CD4-positive, CD25-positive, alpha-beta regulatory T cell (primary cell): ENCODE data around the gene PDE4B. TPM values are rescaled to one million over a fixed set of nuclear protein-coding genes. Genes with fewer than 3 reads are reported as not detected.
"Not testable (repeated sequence)": the region's sequence is repeated elsewhere in the genome, so short reads cannot be mapped to it uniquely, and the experiment has no call there.

Experiments
- ATAC-seq, 2 donors: fragments of 150-1000 bp; cut with Tn5 transposase; one replicate each; pipeline ENCODE4 v1.10.0; 2021; ENCODE audit warnings: low read depth in 2 of 2, moderate number of reproducible peaks in 2 of 2, moderate library complexity in 1 of 2
- DNase-seq, 3 donors: peaks; one replicate each; pipeline versions ENCODE4 v3.0.0 to v3.0.0-alpha.2; 2012 to 2022; ENCODE audit warnings: mixed read lengths in 1 of 3
- H3K27ac ChIP-seq: one replicate; pipeline ENCODE4 v1.7.0; 2013; ENCODE audit warnings: mild to moderate bottlenecking, low read length; ENCODE audit not compliant: insufficient read depth, poor library complexity, severe bottlenecking
- H3K27me3 ChIP-seq: one replicate; pipeline ENCODE4 v1.7.0; 2013; ENCODE audit warnings: low read length; ENCODE audit not compliant: control insufficient read depth, insufficient read depth
- H3K36me3 ChIP-seq: one replicate; pipeline ENCODE4 v1.7.0; 2013; ENCODE audit warnings: mild to moderate bottlenecking, low read length, moderate library complexity; ENCODE audit not compliant: control insufficient read depth, insufficient read depth
- H3K4me1 ChIP-seq: 2 replicates; pipeline ENCODE4 v1.7.0; 2013; ENCODE audit warnings: mild to moderate bottlenecking, low read length; ENCODE audit not compliant: insufficient read depth, control insufficient read depth, poor library complexity, severe bottlenecking
- H3K4me3 ChIP-seq: one replicate; pipeline ENCODE4 v1.7.0; 2013; ENCODE audit warnings: low read depth, mild to moderate bottlenecking, low read length, moderate library complexity
- H3K9me3 ChIP-seq, 2 experiments: 1 replicate in 1 of 2; 2 replicates in 1 of 2; pipeline ENCODE4 v1.7.0; 2013; ENCODE audit warnings: low read length in 2 of 2, mild to moderate bottlenecking in 1 of 2, moderate library complexity in 1 of 2; ENCODE audit not compliant: control insufficient read depth in 2 of 2
- H3K27ac Mint-ChIP-seq, 3 donors: one replicate each; pipeline ENCODE4 v1.8.0; 2020 to 2022; ENCODE audit warnings: mild to moderate bottlenecking in 3 of 3, mixed read lengths in 3 of 3, moderate library complexity in 2 of 3
- H3K27me3 Mint-ChIP-seq: one replicate; pipeline ENCODE4 v1.8.0; 2022; ENCODE audit warnings: mild to moderate bottlenecking, mixed read lengths
- H3K36me3 Mint-ChIP-seq: one replicate; pipeline ENCODE4 v1.8.0; 2020; ENCODE audit warnings: mixed read lengths
- H3K4me1 Mint-ChIP-seq, 4 donors: one replicate each; pipeline ENCODE4 v1.8.0; 2020 to 2022; ENCODE audit warnings: mixed read lengths in 4 of 4, mild to moderate bottlenecking in 1 of 4
- H3K4me3 Mint-ChIP-seq, 4 donors: one replicate each; pipeline ENCODE4 v1.8.0; 2020 to 2022; ENCODE audit warnings: mild to moderate bottlenecking in 4 of 4, mixed read lengths in 4 of 4, moderate library complexity in 3 of 4
- H3K9me3 Mint-ChIP-seq, 7 donors: one replicate each; pipeline ENCODE4 v1.8.0; 2020 to 2022; ENCODE audit warnings: mixed read lengths in 7 of 7, mild to moderate bottlenecking in 3 of 7, moderate library complexity in 2 of 7
- polyA plus RNA-seq, 4 donors: library from polyadenylated mRNA; unstranded; fragments of 300-500 nt; fragmentation: Illumina TruSeq; gene quantifications; one replicate each; pipeline ENCODE4 v1.2.3, GENCODE V29; 2021
- total RNA-seq: library from RNA; stranded (reverse); gene quantifications from one replicate; pipeline ENCODE4 v1.2.3, GENCODE V29; 2022

The PDE4B gene
- total and polyA plus RNA-seq, 5 donors from 2014 or later = 63.9 to 200 (median 75.4) TPM

DNA sequence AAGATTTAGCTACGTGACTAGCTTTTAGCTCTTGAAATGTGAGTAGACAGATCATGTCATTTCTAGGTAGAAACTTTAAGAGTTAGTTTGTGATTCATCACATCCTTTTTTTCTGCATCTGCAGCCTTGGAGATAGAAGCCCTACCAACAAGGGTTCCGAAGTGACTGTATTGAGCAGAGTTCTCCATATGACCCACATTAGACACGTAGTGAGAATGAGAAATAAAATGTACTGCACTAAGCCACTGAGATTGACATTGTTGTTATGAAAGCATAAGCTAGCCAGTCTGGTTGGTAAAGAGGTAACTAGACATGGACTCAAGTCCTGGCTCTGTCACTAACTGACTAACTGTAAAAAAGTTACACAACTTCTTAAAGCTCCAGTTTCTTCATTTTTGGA, 296.1 kb downstream of the PDE4B start:
- H3K9me3 ChIP-seq = no peaks in the 10 kb centered on the region
- no peak for ATAC-seq
- Mint-ChIP-seq H3K9me3 (peaks cover 0 to 2% (median 0%) of the 10 kb centered on the region in 7 donors), H3K36me3 (no peaks in the 10 kb centered on the region), H3K27ac (no peak overlapping the region), H3K4me1 (peaks cover 2 to 12% (median 6%) of the 10 kb centered on the region in 4 donors), H3K27me3 (no peaks in the 10 kb centered on the region), H3K4me3 (no peak overlapping the region)
- no peak overlapping the region for H3K4me3 ChIP-seq
- H3K4me1 ChIP-seq = peaks cover 6% of the 10 kb centered on the region
- DNase-seq = no peak
- H3K27ac ChIP-seq = no peak overlapping the region
- H3K27me3 ChIP-seq = peaks cover 2% of the 10 kb centered on the region
- no peaks in the 10 kb centered on the region for H3K36me3 ChIP-seq

DNA sequence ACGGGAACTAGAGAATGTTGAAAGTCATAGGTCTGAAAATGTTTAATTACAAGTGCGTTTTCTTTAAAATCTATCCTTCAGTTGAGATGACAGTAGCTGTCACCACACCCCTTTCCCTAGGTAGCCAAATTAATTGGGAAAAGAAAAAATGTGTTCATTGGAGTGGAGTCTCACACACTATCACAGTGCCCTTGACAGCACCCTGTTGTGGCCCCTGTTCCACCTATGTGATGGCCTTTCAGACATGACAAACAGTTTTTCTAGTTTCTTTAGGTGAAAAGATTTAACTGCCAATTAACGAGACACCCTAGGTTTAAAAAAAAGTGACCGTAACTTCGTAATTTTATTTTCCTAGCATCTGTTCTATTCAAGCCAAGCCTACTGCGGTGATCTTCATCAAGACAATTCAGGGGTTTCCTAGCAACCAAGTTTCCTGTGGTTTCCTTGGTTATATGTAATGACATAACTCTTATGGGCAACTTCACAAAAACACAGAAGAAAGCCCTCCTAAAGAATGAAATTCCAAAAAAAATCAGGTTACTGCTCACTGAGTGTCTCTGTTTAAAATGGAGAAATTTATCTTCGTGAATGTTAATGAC, 298.3 kb downstream of the PDE4B start:
- Histone ChIP-seq H3K27ac (no peak overlapping the region), H3K4me1 (peaks cover 6% of the 10 kb centered on the region), H3K9me3 (no peaks in the 10 kb centered on the region), H3K27me3 (peaks cover 2% of the 10 kb centered on the region), H3K36me3 (no peaks in the 10 kb centered on the region), H3K4me3 (no peak overlapping the region)
- DNase-seq (peak in 2 of 3 donors; percentile 35 to 38), ATAC-seq (peak; percentile 38 to 67)
- Mint-ChIP-seq H3K27ac (no peak overlapping the region), H3K4me3 (no peak overlapping the region), H3K9me3 (peaks cover 0 to 2% (median 0%) of the 10 kb centered on the region in 7 donors), H3K4me1 (peaks cover 2 to 12% (median 6%) of the 10 kb centered on the region in 4 donors), H3K36me3 (no peaks in the 10 kb centered on the region), H3K27me3 (no peaks in the 10 kb centered on the region)

DNA sequence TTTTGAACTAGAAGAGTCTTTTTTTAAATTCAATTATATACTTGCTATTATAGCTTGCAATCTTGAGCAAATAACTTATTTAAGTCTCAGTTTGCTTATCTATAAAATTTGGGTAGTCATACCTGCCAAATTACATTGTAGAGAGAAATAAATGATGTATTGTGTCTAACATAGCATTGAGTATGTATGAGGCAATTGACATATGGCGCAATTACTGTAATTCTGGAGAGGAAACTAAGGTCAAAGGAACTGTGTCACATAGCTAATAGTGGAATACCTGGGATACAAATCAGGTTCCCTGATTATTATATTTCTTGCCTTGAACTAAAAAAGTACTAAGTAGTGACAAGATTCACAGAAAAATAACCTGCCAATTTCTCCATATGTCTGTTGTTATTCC, 302.5 kb downstream of the PDE4B start:
- H3K27ac ChIP-seq = no peak overlapping the region
- Mint-ChIP-seq H3K4me3 (no peak overlapping the region), H3K9me3 (peaks cover 0 to 8% (median 0%) of the 10 kb centered on the region in 7 donors), H3K27ac (no peak overlapping the region), H3K4me1 (peaks cover 2 to 7% (median 6%) of the 10 kb centered on the region in 4 donors), H3K27me3 (no peaks in the 10 kb centered on the region), H3K36me3 (no peaks in the 10 kb centered on the region)
- peaks cover under 1% of the 10 kb centered on the region for H3K27me3 ChIP-seq
- DNase-seq (no peak), ATAC-seq (no peak)
- H3K36me3 ChIP-seq = no peaks in the 10 kb centered on the region
- H3K9me3 ChIP-seq = no peaks in the 10 kb centered on the region
- H3K4me3 ChIP-seq = no peak overlapping the region
- H3K4me1 ChIP-seq = peaks cover 6% of the 10 kb centered on the region

DNA sequence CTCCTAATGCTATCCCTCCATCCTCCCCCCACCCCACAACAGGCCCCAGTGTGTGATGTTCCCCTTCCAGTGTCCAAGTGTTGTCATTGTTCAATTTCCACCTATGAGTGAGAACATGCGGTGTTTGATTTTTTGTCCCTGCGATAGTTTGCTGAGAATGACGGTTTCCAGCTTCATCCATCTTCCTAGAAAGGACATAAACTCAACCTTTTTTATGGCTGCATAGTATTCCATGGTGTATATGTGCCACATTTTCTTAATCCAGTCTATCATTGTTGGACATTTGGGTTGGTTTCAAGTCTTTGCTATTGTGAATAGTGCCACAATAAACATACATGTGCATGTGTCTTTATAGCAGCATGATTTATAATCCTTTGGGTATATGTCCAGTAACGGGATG, 308.3 kb downstream of the PDE4B start:
- not testable (repeated sequence) for H3K4me3 ChIP-seq, H3K4me3 Mint-ChIP-seq, H3K27me3 Mint-ChIP-seq, H3K27ac ChIP-seq, H3K9me3 ChIP-seq, H3K27ac Mint-ChIP-seq, H3K36me3 Mint-ChIP-seq, H3K4me1 ChIP-seq, DNase-seq, ATAC-seq, H3K4me1 Mint-ChIP-seq, H3K36me3 ChIP-seq, H3K27me3 ChIP-seq
- H3K9me3 Mint-ChIP-seq = peaks cover 0 to 14% (median 4%) of the 10 kb centered on the region in 7 donors

DNA sequence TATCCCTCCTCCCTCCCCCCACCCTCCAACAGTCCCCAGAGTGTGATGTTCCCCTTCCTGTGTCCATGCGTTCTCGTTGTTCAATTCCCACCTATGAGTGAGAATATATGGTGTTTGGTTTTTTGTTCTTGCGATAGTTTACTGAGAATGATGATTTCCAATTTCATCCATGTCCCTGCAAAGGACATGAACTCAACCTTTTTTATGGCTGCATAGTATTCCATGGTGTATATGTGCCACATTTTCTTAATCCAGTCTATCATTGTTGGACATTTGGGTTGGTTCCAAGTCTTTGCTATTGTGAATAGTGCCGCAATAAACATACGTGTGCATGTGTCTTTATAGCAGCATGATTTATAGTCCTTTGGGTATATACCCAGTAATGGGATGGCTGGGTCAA, 311.4 kb downstream of the PDE4B start:
- peaks cover 0 to 14% (median 4%) of the 10 kb centered on the region in 7 donors for H3K9me3 Mint-ChIP-seq
- H3K4me3 ChIP-seq, H3K4me1 Mint-ChIP-seq, H3K27ac Mint-ChIP-seq, ATAC-seq, DNase-seq, H3K36me3 Mint-ChIP-seq, H3K27me3 Mint-ChIP-seq, H3K9me3 ChIP-seq, H3K4me3 Mint-ChIP-seq, H3K4me1 ChIP-seq, H3K27me3 ChIP-seq, H3K27ac ChIP-seq, H3K36me3 ChIP-seq: not testable (repeated sequence)

DNA sequence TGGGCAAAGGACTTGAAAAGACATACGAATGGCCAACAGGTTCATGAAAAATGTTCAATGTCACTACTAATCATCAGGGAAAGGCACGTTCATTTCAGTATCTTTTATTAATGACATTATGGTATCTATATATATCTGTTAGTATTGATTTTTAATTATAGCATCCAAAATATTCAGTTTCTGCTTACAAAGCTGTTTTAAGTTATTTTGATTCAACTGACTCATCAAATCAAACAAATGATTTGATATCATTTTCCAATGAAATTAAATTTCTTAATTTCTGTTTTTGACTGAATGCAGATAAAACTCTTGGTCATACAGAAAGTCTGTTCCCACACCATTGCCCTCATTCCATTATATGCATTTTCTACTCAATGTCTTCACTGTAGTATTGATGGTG, 315.9 kb downstream of the PDE4B start:
- Histone ChIP-seq H3K9me3 (no peaks in the 10 kb centered on the region), H3K36me3 (no peaks in the 10 kb centered on the region), H3K4me3 (no peak overlapping the region), H3K4me1 (no peaks in the 10 kb centered on the region), H3K27ac (no peak overlapping the region), H3K27me3 (peaks cover 10% of the 10 kb centered on the region)
- H3K4me3 Mint-ChIP-seq = no peak overlapping the region
- peaks cover 8% of the 10 kb centered on the region for H3K27me3 Mint-ChIP-seq
- no peak overlapping the region for H3K27ac Mint-ChIP-seq
- ATAC-seq (no peak), DNase-seq (no peak)
- no peaks in the 10 kb centered on the region for H3K36me3 Mint-ChIP-seq
- peaks cover 0 to 5% (median 0%) of the 10 kb centered on the region in 7 donors for H3K9me3 Mint-ChIP-seq
- H3K4me1 Mint-ChIP-seq = no peaks in the 10 kb centered on the region

DNA sequence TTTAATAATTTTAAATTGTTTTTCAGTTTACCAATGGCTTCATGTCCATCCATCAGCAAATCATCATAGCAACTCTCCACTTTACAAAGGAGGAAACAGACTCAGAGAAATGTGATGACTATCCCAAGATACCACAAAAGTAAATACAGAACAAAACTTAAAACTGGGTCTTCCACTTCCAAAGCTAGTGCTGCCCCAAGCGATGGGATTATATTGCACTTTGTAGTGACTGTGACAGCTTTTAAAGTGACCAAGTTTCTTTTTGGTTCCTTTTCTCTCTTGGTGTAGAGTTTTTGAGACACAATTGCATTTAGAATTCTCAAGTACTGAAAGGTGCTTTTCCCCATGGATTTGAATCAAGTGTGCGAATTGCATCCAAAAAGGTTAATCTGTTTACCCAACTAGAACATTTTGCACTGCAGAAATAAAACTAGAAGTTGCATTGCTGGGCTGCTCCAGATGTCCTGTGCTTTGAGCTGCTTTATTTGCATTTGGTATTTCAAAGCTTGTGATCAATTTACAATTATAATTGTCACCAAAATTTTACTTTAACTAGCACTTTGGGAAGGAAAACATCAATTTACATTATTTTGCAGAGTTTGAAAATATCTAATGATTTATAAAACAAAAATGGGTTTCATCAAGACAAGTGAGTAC, 320.2 kb downstream of the PDE4B start:
- ATAC-seq = no peak
- Histone ChIP-seq H3K9me3 (no peaks in the 10 kb centered on the region), H3K4me3 (no peak overlapping the region), H3K36me3 (no peaks in the 10 kb centered on the region), H3K27ac (no peak overlapping the region), H3K4me1 (no peaks in the 10 kb centered on the region), H3K27me3 (peaks cover 10% of the 10 kb centered on the region)
- H3K27me3 Mint-ChIP-seq = peaks cover 8% of the 10 kb centered on the region
- H3K4me1 Mint-ChIP-seq = no peaks in the 10 kb centered on the region
- H3K9me3 Mint-ChIP-seq = peaks cover 0 to 3% (median 0%) of the 10 kb centered on the region in 7 donors
- no peak for DNase-seq
- H3K27ac Mint-ChIP-seq = no peak overlapping the region
- H3K4me3 Mint-ChIP-seq = no peak overlapping the region
- no peaks in the 10 kb centered on the region for H3K36me3 Mint-ChIP-seq

DNA sequence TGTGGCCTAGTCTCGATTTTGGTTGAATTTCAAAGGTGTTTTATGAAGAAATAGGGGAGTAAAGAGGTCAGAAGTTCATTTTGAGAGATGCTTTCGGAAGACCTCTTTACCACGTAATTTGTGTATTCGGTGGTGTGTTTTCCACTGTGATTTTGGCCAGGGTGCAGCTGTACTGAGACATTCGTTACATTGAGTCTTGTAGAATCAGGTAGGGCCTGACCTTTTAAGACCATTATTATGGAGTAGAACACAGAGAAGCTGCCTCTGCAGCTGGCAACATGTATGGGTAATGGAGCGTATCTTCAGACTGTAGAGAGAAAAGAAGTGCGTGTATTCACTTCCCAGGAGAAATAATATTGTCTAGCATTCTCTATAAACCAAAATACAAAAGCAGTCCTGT, 326.5 kb downstream of the PDE4B start:
- no peaks in the 10 kb centered on the region for H3K4me1 Mint-ChIP-seq
- no peaks in the 10 kb centered on the region for H3K9me3 ChIP-seq
- ATAC-seq = no peak
- no peaks in the 10 kb centered on the region for H3K27me3 ChIP-seq
- DNase-seq = no peak
- H3K27ac ChIP-seq = no peak overlapping the region
- no peaks in the 10 kb centered on the region for H3K36me3 Mint-ChIP-seq
- no peak overlapping the region for H3K4me3 ChIP-seq
- H3K4me3 Mint-ChIP-seq = no peak overlapping the region
- no peak overlapping the region for H3K27ac Mint-ChIP-seq
- H3K27me3 Mint-ChIP-seq = peaks cover 19% of the 10 kb centered on the region
- no peaks in the 10 kb centered on the region for H3K4me1 ChIP-seq
- no peaks in the 10 kb centered on the region for H3K36me3 ChIP-seq
- peaks cover 0 to 5% (median 1%) of the 10 kb centered on the region in 7 donors for H3K9me3 Mint-ChIP-seq
